HG02884 (cell line): ENCODE data around the gene BLOC1S3.

Source experiments
- ATAC-seq: cut with Tn5 transposase; IDR thresholded peaks from one replicate; pipeline ENCODE4 v1.9.1; 2021; ENCODE audit warnings: mild to moderate bottlenecking, moderate library complexity; ENCODE audit not compliant: unreplicated experiment

The BLOC1S3 gene

DNA sequence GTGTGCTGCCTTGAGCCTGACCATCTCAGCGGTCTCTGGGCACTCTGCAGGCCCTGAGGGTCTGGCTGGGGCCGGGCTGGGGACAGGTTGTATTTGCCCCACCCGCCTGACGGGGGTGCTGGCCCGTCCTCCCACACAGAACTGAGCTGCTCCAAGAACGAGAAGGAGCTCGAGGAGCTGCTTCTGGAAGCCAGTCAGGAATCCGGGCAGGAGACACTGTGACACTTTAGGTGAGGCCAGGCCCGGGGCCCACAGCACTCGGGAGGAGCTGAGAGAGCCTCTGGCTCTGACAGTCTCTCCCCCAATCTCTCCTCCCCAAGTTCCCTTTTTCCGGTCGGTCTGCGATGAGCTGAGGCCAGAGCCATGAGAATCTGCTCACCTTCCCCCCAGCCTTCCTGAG, 32.3 kb upstream of the BLOC1S3 start:
- no peak for ATAC-seq

GRCh38 chr19:45146741-45147205, 31.8 kb upstream of the BLOC1S3 start:
- no peak for ATAC-seq

DNA sequence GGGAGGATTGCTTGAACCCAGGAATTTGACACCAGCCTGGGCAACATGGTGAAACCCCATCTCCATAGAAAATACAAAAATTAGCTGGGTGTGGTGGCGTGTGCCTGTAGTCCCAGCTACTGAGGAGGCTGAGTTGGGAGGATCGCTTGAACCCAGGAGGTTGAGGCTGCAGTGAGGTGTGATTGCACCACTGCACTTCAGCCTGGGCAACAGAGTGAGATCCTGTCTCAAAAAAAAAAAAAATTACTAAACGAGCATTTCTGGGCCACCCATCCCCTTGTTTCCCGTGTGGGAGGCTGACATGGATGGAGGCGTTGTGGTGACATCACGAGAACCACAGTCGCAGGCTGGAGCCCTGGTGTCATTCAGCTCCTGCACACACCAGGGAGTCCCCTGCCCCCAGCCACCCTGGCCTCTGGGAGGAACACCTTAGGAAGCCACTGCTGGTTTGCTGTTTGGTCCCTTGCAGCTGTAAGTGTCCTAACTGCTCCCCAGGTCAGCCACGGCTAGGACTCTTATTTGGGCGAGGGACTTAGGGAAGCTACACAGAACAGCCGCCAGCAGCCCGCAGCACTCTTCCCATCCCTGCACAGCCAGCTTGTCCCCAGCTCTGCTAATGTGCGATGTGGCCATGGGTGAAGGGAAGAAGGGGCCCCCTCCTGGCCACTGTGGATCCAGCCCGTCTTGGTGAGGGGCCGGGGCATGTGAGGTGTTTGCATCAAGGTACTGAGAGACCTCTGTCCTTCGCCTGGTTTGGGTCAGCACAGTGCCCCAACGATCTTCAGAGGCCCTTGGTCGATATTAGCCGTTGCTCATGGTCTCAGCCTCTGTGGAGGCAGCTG, 30.5 kb upstream of the BLOC1S3 start:
- no peak for ATAC-seq

DNA sequence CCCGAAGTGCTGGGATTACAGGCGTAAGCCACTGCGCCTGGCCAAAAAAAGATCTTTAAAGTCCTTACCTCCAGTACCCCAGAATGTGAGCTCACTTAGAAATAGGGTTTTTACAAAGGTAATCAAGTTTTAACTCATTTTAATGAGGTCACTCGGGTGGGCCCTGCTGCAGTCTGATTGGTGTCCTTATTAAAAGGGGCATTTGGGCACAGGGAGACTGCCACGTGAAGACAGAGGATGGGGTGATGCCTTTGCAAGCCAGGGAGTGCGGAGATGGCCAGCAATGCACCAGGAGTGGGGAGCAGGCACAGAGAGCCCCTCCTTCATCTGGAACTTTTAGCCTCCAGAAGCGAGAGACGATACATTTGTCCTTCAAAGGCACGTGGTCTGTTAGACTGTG, 29.5 kb upstream of the BLOC1S3 start:
- no peak for ATAC-seq

- ATAC-seq = no peak
Measured at GRCh38 chr19:45150180-45150579, 28.4 kb upstream of the BLOC1S3 start.

DNA sequence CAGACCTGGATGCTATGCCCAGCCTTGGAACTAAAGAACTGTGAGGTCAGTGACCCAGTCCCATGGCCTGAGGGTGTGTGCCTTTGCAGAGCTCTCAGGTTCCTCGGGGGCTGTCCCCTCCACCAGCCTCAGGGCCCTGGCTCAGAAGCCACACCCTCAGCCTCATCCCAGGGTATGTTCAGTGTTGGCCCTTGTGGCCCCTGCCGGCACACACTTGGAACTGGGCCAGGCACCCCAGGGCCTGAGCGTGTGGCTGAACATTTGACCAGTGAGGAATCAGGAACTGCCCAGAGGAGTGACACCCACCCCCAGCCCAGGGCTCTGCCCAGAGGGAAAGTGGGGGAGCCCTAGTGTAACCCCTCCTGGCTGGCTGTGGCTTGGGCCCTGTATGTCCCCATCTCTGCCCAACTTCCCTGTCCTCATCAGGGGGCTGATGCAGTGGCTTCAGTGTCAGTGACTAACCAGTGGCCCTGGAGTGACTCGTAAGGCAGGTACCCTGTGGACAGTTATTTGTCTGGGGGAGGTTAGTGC, 27.8 kb upstream of the BLOC1S3 start:
- ATAC-seq = no peak

GRCh38 chr19:45151320-45151719, 27.3 kb upstream of the BLOC1S3 start:
- ATAC-seq = no peak

- ATAC-seq = no peak
Measured at GRCh38 chr19:45151821-45152503, 26.6 kb upstream of the BLOC1S3 start.

GRCh38 chr19:45152504-45153338, 25.9 kb upstream of the BLOC1S3 start:
- ATAC-seq = no peak

DNA sequence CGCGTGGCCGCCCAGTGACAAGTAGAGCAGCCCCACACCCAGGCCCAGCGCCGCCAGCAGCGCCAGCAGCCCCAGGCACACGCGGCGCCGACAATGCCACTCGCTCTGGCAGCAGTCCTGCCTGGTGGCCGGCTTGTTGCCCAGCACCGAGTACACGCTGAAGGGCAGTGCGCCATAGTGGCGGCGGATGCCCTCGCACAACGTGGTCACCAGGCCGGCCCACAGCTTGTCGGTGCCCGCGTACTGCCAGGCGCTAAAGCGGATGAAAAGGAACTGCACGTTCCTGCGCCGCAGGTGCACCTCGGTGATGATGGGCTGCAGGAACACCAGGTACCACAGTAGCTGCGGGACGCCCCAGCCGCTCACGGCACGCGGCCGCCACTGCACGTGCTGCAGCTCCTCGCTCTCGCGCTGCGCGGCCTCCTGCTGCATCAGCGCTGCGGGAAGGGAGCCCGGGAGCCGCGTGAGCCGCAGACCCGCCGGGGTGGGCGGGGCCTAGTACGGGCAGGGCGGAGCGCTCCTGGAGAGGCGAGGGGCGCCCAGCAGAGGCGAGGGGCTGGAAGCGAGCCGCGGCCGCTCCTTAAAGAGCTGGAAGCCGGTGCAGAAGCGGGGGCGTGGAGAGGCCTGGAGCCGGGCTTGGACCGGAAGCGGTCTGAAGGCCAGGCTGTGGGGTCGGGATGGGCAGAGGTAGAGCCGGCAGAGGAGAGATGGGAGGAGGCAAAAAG, 25.1 kb upstream of the BLOC1S3 start:
- ATAC-seq = no peak

DNA sequence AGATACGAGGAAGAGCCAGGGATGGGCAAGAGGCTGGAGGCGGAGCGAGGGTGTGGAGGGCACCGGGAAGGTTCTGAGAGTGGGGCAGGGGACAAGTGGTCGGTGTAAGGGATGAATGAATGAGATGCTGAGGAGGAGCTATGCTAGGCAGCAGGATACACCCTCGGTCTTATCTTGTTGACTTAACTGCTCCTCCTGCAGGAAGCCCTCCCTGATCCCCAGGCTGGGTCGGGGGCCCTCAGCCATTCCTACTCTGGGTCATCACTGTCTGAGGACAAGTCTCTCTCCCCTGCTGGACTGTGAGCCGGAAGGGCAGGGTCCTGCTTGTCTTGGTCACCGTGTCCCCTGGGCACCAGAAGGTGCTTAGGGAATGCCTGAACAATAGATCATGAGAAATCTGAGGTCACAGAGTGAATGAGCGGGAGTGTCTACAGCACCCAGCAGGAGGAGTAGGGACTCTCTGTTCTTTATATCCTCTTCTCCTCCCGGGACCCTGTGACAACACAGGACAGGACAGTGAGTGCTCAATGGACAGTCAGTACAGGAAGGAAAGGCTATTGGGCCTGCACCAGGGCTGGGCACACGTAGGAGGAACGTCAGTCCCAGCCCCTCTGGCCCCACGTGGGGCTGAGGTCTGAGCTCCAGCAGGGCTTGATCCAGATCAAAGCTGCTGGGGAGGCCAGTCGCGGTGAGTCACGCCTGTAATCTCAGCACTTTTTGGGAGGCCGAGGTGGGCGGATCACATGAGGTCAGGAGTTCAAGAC, 24.3 kb upstream of the BLOC1S3 start:
- no peak for ATAC-seq

GRCh38 chr19:45156011-45156630, 22.5 kb upstream of the BLOC1S3 start:
- ATAC-seq = no peak

DNA sequence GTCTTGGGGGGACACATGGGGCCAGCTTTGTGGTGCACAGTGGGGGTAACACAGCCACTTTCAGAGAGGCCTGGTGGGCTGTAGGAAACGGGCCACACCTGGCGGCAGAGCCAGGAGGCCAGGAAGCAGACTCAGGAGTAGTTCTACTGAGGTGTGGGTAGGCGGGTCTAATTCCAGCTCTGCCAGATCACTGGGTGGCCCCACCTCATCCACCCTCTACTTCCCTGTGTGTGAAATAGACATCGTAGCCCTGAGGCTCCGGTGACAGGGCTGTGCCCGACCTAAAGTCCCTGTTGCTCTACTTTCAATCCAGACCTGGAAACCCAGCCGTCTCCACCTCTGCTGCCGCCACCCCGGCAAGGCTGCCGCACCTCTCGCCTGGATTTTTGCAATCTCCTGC, 21.8 kb upstream of the BLOC1S3 start:
- ATAC-seq = no peak

- no peak for ATAC-seq
Measured at GRCh38 chr19:45158503-45159209, 19.9 kb upstream of the BLOC1S3 start.

DNA sequence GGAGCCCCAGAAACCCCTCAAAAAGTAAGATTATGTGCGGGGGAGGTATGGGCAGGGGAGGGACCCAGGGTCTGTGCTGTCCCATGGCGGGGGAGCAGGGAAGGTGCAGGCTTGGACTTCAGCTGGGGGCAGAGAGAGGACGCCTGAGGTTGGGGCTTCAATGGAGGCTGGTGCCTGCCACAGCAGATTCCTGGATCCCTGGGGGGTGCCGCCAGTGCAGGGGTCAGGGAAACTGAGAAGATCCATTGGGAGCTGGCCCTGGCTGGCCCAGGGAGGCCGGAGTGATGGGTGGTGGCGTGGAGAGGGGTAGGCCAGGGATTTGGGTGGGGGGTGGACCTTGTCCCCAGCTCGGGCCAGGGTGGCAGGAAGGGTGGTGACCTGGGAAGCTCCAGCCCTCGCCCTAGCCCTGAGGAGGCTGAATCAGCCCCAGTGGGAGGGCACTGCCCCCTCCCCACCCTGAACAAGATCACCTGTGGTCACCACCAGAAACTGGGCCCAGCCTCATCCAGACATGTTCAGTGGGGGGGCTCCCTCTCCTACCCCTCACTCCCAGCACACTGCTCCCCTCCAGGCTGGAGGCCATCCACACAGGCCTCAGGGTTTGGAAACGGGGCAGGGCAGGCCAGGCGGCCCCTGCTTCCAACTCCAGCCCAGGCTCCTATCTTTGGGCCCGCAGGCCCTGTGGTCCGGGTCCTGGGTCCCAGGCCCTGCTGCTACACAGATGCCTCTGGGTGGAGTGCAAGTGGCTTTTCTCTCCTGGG, 19.2 kb upstream of the BLOC1S3 start:
- no peak for ATAC-seq

- no peak for ATAC-seq
Measured at GRCh38 chr19:45159971-45160324, 18.6 kb upstream of the BLOC1S3 start.

DNA sequence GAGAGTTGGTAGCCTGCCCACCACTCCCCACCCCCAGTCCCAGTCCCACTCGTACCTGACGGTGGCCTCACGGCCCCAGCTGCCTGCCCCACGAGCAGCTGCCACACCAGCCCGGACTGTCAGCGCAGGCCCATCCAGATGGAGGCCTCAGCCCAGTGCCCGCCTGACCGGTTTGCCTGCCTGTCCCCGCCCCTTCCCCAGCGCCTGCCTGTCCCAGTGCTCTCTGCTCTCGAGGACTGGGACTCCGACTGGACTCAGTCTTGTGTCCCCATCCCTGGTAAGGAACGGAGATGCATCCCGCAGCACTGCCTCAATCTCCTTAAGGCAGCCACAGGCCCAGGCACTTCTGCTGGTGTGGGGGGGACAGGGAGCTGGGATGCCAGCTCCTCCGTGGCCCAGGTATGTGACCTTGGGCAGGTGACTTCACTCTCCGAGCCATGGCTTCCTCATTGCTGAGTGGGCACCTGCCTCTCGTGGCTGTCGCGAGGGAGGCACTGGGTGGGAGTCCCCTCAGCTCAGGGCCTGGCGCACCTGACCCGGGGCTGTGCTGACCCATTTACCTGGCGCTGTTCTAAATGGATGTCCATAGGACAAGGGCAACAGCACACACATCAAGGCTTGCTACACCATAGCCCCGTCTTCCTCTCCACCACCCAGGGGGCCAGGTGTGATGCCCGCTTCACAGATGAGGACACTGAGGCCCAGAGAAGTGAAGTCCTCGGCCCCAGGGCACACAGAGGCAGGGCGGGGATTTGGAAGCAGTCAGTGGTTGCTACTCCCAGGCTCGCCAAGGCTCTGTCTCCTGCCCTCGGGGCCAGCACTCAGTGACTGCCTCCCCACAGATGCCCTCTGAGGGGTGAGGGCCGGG, 17.5 kb upstream of the BLOC1S3 start, which contains the start of gene NKPD1:
TSS of gene NKPD1 (minus strand) at position 113 of the 868 bp plus-strand sequence. CDS start 832 bp downstream, outside the sequence.
- no peak for ATAC-seq
